MM.1S (cell line): ENCODE results near the gene ABCC4.

Experiments used
- EZH2 ChIP-seq: fragments of 300-600 bp; sonication (generic); optimal IDR thresholded peaks from 2 replicates; pipeline ENCODE3; 2017; ENCODE audit warnings: low read depth, mild to moderate bottlenecking, antibody characterized with exemption, low read length, mixed read lengths
- EZH2phosphoT487 ChIP-seq: fragments of 300-600 bp; sonication (generic); IDR thresholded peaks from 2 replicates; pipeline ENCODE4 v1.6.1; 2018; ENCODE audit warnings: antibody characterized with exemption, low read length
- TF ChIP-seq, protein P1 (sequence below): fragments of 300-600 bp; sonication (generic); IDR thresholded peaks from 2 replicates; pipeline ENCODE4 v1.5.1; 2016; ENCODE audit warnings: antibody characterized with exemption, low read length, mixed read lengths

DNA sequence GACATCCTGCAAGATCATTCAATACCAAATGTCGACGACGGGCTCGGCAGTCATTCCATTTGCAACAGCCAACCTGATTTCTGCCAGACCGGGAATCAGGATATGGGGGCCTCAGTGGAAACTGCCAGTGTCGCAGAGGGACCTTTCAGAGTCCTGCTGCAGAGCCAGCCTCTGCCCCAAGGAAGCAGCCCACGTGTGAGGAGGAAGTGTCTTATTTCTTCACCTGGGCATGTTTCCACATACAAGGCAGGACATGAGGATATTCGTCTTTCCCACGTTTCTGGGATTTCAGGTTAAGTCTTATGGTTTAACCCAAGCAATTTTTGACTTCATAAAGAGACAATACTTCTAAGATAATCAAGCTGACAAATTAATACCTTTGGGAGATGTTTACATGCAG lies 69.9 kb downstream of the ABCC4 start:
- TF ChIP-seq, protein P1, sequence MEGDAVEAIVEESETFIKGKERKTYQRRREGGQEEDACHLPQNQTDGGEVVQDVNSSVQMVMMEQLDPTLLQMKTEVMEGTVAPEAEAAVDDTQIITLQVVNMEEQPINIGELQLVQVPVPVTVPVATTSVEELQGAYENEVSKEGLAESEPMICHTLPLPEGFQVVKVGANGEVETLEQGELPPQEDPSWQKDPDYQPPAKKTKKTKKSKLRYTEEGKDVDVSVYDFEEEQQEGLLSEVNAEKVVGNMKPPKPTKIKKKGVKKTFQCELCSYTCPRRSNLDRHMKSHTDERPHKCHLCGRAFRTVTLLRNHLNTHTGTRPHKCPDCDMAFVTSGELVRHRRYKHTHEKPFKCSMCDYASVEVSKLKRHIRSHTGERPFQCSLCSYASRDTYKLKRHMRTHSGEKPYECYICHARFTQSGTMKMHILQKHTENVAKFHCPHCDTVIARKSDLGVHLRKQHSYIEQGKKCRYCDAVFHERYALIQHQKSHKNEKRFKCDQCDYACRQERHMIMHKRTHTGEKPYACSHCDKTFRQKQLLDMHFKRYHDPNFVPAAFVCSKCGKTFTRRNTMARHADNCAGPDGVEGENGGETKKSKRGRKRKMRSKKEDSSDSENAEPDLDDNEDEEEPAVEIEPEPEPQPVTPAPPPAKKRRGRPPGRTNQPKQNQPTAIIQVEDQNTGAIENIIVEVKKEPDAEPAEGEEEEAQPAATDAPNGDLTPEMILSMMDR, result no peak
- no peak for TF ChIP-seq EZH2phosphoT487
- no peak for TF ChIP-seq EZH2
